ENCODE data around the gene DNAJC3.
"Not testable (repeated sequence)": the region's sequence is repeated elsewhere in the genome, so short reads cannot be mapped to it uniquely, and the experiment has no call there.

DNAJC3 gene

GRCh38 chr13:95728957-95729356 is 52.0 kb downstream of the DNAJC3 start:
- Histone ChIP-seq H3K27ac (replicated peaks) (no peak overlapping the region), H3K4me3 (replicated peaks; ENCODE audit: insufficient read depth, low read length) (no peak overlapping the region), H3K27me3 (ENCODE audit: insufficient read depth, poor library complexity, severe bottlenecking) (no peaks in the 10 kb centered on the region)
- DNase-seq (ENCODE audit: low read depth in 1 of 2, low spot score in 1 of 2), result no peak
- TF ChIP-seq SPI1 (IDR thresholded peaks at IDR 0.05; ENCODE audit: borderline replicate concordance, low read depth), result no peak
- TF ChIP-seq POLR2AphosphoS5 (IDR thresholded peaks at IDR 0.05; ENCODE audit: low read depth), result no peak
- no peak for TF ChIP-seq CTCF (IDR thresholded peaks at IDR 0.05; ENCODE audit: insufficient read depth, low read length)
- TF ChIP-seq, protein P1, sequence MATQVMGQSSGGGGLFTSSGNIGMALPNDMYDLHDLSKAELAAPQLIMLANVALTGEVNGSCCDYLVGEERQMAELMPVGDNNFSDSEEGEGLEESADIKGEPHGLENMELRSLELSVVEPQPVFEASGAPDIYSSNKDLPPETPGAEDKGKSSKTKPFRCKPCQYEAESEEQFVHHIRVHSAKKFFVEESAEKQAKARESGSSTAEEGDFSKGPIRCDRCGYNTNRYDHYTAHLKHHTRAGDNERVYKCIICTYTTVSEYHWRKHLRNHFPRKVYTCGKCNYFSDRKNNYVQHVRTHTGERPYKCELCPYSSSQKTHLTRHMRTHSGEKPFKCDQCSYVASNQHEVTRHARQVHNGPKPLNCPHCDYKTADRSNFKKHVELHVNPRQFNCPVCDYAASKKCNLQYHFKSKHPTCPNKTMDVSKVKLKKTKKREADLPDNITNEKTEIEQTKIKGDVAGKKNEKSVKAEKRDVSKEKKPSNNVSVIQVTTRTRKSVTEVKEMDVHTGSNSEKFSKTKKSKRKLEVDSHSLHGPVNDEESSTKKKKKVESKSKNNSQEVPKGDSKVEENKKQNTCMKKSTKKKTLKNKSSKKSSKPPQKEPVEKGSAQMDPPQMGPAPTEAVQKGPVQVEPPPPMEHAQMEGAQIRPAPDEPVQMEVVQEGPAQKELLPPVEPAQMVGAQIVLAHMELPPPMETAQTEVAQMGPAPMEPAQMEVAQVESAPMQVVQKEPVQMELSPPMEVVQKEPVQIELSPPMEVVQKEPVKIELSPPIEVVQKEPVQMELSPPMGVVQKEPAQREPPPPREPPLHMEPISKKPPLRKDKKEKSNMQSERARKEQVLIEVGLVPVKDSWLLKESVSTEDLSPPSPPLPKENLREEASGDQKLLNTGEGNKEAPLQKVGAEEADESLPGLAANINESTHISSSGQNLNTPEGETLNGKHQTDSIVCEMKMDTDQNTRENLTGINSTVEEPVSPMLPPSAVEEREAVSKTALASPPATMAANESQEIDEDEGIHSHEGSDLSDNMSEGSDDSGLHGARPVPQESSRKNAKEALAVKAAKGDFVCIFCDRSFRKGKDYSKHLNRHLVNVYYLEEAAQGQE (IDR thresholded peaks at IDR 0.05; ENCODE audit: insufficient replicate concordance, low read depth), result no peak
- no peak for TF ChIP-seq GABPA (IDR thresholded peaks at IDR 0.05; ENCODE audit: low read depth)

DNA sequence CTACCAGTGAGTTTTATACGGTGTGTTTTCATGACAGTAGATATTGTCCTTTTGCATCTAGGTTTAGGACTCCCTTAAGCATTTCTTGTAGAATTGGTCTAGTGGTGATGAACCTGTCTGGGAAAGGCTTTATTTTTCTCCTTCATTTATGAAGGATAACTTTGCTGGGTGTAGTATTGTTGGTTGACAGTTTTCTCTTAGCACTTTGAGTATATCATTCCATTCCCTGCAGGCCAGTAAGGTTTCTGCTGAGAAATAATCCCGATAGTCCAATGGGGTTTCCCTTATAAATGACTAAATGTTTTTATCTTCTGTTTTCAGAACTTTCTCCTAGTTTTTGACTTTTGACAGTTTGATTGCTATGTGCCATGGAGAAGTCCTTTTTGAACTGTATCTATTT is 57.2 kb downstream of the DNAJC3 start:
- no peak for TF ChIP-seq POLR2AphosphoS5 (IDR thresholded peaks at IDR 0.05; ENCODE audit: low read depth)
- no peak for TF ChIP-seq SPI1 (IDR thresholded peaks at IDR 0.05; ENCODE audit: borderline replicate concordance, low read depth)
- no peak for TF ChIP-seq CTCF (IDR thresholded peaks at IDR 0.05; ENCODE audit: insufficient read depth, low read length)
- no peak for TF ChIP-seq GABPA (IDR thresholded peaks at IDR 0.05; ENCODE audit: low read depth)
- TF ChIP-seq, protein P1 (IDR thresholded peaks at IDR 0.05; ENCODE audit: insufficient replicate concordance, low read depth), result no peak
- Histone ChIP-seq H3K27ac (replicated peaks) (no peak overlapping the region), H3K4me3 (replicated peaks; ENCODE audit: insufficient read depth, low read length) (no peak overlapping the region), H3K27me3 (ENCODE audit: insufficient read depth, poor library complexity, severe bottlenecking) (no peaks in the 10 kb centered on the region)
- DNase-seq (ENCODE audit: low read depth in 1 of 2, low spot score in 1 of 2), result no peak

DNA sequence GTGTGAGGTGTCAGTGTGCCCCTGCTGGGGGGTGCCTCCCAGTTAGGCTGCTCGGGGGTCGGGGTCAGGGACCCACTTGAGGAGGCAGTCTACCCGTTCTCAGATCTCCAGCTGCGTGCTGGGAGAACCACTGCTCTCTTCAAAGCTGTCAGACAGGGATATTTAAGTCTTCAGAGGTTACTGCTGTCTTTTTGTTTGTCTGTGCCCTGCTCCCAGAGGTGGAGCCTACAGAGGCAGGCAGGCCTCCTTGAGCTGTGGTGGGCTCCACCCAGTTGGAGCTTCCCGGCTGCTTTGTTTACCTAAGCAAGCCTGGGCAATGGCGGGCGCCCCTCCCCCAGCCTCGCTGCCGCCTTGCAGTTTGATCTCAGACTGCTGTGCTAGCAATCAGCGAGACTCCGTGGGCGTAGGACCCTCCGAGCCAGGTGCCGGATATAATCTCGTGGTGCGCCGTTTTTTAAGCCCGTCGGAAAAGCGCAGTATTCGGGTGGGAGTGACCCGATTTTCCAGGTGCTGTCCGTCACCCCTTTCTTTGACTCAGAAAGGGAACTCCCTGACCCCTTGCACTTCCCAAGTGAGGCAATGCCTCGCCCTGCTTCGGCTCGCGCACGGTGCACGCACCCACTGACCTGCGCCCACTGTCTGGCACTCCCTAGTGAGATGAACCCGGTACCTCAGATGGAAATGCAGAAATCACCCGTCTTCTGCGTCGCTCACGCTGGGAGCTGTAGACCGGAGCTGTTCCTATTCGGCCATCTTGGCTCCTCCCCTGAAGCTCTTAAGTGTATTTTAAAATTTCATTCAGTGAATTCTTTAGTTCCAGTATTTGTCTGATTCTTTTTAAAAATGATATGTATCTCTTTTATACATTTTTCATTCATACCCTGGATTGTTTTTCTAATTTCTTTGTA is 63.4 kb downstream of the DNAJC3 start:
- DNase-seq (ENCODE audit: low read depth in 1 of 2, low spot score in 1 of 2); H3K4me3 ChIP-seq (replicated peaks; ENCODE audit: insufficient read depth, low read length); H3K27me3 ChIP-seq (ENCODE audit: insufficient read depth, poor library complexity, severe bottlenecking); H3K27ac ChIP-seq (replicated peaks): not testable (repeated sequence)

DNA sequence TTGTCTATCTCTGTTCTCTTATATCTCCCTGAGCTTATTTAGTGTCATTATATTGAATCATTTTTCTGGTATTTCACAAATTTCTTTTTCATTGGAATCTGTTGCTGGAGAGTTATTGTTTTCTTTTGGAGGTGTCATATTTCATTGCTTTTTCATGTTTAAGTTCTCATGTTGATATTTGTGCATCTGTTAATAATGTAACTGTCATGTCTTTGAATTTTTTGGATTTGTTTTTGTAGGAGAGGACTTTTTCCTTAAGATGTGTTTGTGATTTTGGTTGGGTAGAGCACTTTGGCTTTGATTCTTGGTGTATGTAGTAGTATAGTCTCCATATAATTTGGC is 64.0 kb downstream of the DNAJC3 start:
- H3K27ac ChIP-seq (replicated peaks), result no peak overlapping the region
- no peak for DNase-seq (ENCODE audit: low read depth in 1 of 2, low spot score in 1 of 2)
- H3K27me3 ChIP-seq (ENCODE audit: insufficient read depth, poor library complexity, severe bottlenecking), result no peaks in the 10 kb centered on the region
- no peak overlapping the region for H3K4me3 ChIP-seq (replicated peaks; ENCODE audit: insufficient read depth, low read length)
- TF ChIP-seq CTCF (IDR thresholded peaks at IDR 0.05; ENCODE audit: insufficient read depth, low read length) (no peak), POLR2AphosphoS5 (IDR thresholded peaks at IDR 0.05; ENCODE audit: low read depth) (no peak), SPI1 (IDR thresholded peaks at IDR 0.05; ENCODE audit: borderline replicate concordance, low read depth) (no peak), GABPA (IDR thresholded peaks at IDR 0.05; ENCODE audit: low read depth) (no peak)
- TF ChIP-seq, protein P1 (IDR thresholded peaks at IDR 0.05; ENCODE audit: insufficient replicate concordance, low read depth), result no peak
